Cortex of kidney (tissue), 1 donor: ENCODE results near the gene RPTOR.
"Not testable (repeated sequence)": the region's sequence is repeated elsewhere in the genome, so short reads cannot be mapped to it uniquely, and the experiment has no call there.

ENCODE experiments used
- DNase-seq: peaks from one replicate; lab custom pipeline; 2025; lab: John Stamatoyannopoulos, UW

The RPTOR gene

GRCh38 chr17:80546267-80546666 lies 1.6 kb downstream of the RPTOR start:
- no peak for DNase-seq

DNA sequence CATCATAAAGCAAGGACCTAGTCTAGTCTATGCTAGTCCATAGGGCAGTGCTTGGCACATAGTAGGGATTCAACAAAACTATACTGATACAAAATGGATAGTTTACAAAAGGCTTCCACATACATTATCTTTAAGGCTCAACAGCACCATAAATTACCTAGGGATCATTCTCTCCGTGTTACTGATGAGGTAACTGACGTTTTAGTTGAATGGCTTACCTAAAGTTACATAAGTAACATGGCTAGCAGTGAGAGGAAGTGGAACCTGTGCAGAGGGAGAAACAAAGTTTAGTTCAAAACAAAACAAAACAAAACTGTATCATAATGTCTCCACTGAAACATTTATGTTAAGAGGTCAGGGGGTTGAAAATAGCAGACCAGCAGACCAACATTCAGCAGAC lies 7.9 kb downstream of the RPTOR start:
- DNase-seq: no peak

DNA sequence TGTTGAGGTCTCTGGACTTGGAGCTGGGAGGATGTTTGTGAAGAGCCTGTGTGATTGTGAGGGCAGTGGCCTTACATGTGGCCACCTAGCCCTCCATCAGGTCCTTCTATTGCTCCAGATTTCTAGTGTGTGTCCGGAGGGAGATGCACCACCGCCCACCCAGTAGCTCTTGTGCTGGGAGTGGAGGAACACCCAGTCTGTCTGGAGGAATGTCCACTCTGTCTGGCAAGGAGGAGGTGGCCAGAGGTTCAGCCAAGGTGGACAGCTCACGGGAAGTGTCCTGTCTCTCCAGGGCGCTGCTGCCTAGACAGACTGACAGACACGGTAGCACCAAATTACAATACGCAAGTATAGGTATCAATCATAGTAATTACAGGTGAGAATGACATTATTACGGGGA lies 10.6 kb downstream of the RPTOR start:
- no peak for DNase-seq

DNA sequence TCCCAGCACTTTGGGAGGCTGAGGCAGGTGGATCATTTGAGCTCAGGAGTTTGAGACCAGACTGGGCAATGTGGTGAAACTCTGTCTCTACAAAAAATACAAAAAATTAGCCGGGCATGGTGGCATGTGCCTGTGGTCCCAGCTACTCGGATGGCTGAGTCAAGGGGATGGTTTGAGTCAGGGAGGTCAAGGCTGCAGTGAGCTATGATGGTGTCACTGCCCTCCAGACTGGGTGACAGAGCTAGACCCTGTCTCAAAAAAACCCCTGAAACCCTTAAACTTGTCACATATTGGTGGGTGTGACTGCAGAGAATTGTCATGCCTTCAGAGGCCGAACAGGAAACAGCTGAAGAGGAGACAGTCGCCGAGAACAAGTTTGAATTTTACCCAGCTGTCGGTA lies 13.4 kb downstream of the RPTOR start:
- DNase-seq: no peak

- no peak for DNase-seq
These were observed 15.2 kb downstream of the RPTOR start for GRCh38 chr17:80559825-80560251.

DNA sequence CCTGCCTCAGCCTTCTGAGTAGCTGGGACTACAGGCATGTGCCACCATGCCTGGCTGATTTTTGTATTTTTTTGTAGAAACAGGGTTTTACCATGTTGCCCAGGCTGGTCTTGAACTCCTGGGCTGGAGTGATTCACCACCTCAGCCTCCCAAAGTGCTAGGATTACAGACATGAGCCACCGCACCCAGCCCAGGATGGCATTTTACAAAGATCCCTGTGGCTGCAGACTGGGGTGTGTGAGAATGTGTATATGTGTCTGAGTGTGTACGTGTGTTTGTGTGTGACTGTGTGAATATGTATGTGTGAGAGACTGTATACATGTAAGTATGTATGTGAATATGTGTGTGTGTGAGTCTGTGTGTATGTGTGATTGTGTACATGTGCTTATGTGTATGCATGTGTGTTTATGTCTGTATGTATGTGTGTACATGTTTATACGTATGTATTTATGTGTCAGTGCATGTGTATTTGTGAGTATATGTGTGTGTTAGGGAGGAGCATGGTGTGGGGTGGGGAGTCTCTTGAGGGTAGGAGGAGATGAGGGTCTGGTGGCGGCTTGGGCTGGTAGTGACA lies 17.0 kb downstream of the RPTOR start:
- no peak for DNase-seq

DNA sequence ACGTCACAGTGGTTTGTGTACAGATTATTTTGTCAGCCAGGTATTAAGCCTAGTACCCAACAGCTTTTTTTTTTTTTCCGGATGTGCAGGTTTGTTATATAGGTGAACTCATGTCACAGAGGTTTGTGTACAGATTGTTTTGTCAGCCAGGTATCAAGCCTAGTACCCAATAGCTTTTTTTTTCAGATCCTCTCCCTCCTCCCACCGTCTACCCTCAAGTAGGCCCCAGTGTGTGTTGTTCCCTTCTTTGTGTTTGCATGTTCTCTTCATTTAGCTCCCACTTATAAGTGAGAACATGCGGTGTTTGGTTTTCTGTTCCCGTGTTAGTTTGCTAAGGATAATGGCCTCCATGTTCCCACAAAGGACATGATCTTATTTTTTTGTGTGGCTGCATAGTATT lies 19.9 kb downstream of the RPTOR start:
- DNase-seq: no peak

GRCh38 chr17:80565343-80566053 lies 20.9 kb downstream of the RPTOR start:
- no peak for DNase-seq

DNA sequence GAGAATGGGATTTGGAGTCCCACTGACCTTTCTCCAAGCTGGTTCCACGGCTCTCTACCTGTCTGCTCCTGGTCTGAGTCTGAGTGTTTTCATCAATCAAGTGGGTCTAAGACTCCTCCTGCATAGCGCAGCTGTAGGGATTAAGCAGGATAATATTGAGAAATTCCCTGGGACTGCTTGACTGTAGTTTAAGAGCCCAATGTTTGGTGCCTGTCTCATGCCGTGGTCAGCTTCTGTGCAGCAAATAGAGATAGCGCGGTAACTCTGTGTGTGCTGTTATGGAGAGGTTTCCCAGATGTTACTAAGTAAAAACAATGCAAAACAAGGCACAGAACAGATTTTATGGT lies 21.4 kb downstream of the RPTOR start:
- DNase-seq: no peak

DNA sequence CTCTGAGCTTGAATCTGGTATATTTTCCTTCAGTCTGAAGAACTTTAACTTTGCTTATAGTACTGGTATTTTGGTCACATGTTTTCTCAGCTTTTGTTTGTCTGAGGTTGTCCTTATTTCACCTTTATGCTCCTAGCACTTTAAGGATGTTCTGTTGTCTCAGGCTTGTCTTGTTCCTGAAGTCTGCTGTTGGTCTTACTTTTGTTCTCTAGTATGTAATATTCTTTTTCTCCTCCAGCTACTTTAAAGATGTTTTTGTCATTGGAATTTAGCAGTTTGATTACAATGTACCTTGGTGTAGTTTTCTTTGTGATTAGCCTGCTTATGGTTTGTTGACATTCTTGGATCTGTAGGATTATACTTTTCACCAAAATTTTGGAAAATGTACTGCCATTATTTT lies 23.6 kb downstream of the RPTOR start:
- DNase-seq: no peak

- no peak for DNase-seq
These were observed 25.3 kb downstream of the RPTOR start for GRCh38 chr17:80569924-80570323.

GRCh38 chr17:80573701-80574100 lies 29.1 kb downstream of the RPTOR start:
- DNase-seq: no peak

- no peak for DNase-seq
These were observed 29.9 kb downstream of the RPTOR start for GRCh38 chr17:80574496-80574895.

GRCh38 chr17:80575057-80575875 lies 30.6 kb downstream of the RPTOR start:
- no peak for DNase-seq

GRCh38 chr17:80577876-80578570 lies 33.4 kb downstream of the RPTOR start:
- DNase-seq: no peak

- DNase-seq: not testable (repeated sequence)
These were observed 34.2 kb downstream of the RPTOR start for GRCh38 chr17:80578668-80579388.

GRCh38 chr17:80582165-80582564 lies 37.5 kb downstream of the RPTOR start:
- DNase-seq: no peak

- no peak for DNase-seq
These were observed 39.7 kb downstream of the RPTOR start for GRCh38 chr17:80584176-80584905.

- no peak for DNase-seq
These were observed 41.5 kb downstream of the RPTOR start for GRCh38 chr17:80585890-80586845.

DNA sequence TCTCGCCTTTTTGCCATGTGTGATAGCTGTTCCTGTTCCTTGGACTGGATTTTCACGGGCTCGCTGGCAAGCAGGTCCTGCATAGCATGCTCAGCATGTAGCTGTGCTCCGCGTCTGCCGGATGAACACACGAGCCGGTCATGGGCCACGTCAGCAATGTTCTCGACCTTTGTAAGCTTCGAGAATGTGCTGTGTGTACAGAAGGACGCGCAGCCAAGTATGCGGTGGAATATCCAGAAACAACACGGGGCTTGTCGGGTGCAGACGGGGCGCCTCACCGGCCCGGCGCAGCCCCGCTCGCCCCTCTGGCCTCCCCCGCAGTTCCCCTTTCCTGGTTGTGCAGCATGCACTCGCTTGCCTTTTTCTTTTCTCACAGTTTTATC lies 42.2 kb downstream of the RPTOR start:
- DNase-seq: no peak
